ENCODE measurements around the gene IKBKE.

IKBKE gene

GRCh38 chr1:206503591-206504362 lies 33.5 kb downstream of the IKBKE start:
- H3K4me3 ChIP-seq (ENCODE audit: control insufficient read depth, low read depth, low read length): no peak overlapping the region

DNA sequence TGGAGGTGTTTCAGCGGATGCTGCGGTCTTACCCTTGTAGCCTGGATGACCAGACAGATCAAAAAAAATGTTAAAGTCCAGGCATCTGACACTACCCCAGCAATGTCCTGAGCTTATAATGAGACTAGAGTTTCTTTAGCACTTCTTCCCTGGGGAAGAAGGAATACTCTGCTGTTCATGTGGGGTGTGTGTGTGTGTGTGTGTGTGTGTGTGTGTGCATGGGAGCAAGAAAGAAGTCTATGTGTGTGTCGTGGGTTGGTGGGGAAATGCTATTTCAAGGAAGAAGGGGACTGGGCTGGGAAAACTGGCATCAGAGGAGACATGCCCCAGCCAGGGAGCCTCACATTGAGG lies 34.1 kb downstream of the IKBKE start:
- no peak overlapping the region for H3K4me3 ChIP-seq (ENCODE audit: control insufficient read depth, low read depth, low read length)
- TF ChIP-seq CTCF (conservative IDR thresholded peaks at IDR 0.05; ENCODE audit: control insufficient read depth, insufficient read depth, low read depth, low read length): no peak
- no peak for DNase-seq (ENCODE audit: low read depth)

More at GRCh38 chr1:206503591-206504362, 33.5 kb downstream of the IKBKE start:
- TF ChIP-seq CTCF (conservative IDR thresholded peaks at IDR 0.05; ENCODE audit: control insufficient read depth, insufficient read depth, low read depth, low read length): no peak
- peak; percentile 100 for DNase-seq (ENCODE audit: low read depth)

- peak; percentile 59 for DNase-seq (ENCODE audit: low read depth)
- H3K4me3 ChIP-seq (ENCODE audit: control insufficient read depth, low read depth, low read length): no peak overlapping the region
- peak; percentile 85 for TF ChIP-seq CTCF (conservative IDR thresholded peaks at IDR 0.05; ENCODE audit: control insufficient read depth, insufficient read depth, low read depth, low read length)
Measured at GRCh38 chr1:206505702-206506355, 35.6 kb downstream of the IKBKE start.

DNA sequence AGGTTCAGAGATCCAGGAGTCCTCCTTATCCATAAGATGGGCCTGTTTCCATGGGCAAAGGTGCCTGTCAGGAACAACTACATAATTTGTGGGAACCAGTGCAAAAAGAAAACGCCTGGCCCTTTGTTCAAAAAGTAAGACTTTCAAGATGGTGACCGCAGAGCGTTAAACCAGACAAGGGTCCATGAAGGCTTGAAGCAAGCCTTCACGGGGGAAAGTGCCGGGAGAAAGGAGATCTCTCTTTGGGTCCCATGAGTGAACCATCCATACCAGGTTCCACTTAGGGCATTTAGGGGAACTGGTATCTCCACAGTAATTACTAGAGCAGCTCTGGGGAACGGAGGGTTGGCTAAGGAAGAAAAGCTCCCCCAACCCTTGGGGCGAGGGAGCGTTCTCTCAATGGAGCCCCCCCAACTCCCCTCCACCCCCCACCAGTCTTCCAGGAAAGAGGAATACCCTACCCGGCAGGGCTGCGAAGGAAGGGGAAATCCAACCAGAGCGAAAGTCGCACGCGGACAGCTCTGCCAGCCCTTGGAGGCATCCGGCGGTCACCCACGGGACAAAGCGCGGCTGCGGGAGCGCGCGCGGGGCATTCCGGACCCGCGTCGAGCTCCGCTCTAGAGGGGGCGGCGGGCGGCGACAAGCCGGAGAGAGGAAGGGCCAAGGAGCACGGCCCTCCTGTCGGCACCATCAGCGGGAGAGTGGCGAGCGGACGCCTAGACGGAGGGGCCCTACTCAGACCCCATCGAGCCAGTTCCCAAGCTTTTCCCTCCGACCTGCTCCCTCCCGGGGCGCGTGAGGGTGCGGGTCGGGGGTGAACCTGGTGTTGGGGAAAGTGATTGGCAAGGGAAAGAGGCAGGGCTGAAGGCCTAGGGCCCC lies 36.4 kb downstream of the IKBKE start:
- TF ChIP-seq CTCF (conservative IDR thresholded peaks at IDR 0.05; ENCODE audit: control insufficient read depth, insufficient read depth, low read depth, low read length): no peak
- H3K4me3 ChIP-seq (ENCODE audit: control insufficient read depth, low read depth, low read length): peak overlapping the region; percentile 40
- DNase-seq (ENCODE audit: low read depth): no peak

DNA sequence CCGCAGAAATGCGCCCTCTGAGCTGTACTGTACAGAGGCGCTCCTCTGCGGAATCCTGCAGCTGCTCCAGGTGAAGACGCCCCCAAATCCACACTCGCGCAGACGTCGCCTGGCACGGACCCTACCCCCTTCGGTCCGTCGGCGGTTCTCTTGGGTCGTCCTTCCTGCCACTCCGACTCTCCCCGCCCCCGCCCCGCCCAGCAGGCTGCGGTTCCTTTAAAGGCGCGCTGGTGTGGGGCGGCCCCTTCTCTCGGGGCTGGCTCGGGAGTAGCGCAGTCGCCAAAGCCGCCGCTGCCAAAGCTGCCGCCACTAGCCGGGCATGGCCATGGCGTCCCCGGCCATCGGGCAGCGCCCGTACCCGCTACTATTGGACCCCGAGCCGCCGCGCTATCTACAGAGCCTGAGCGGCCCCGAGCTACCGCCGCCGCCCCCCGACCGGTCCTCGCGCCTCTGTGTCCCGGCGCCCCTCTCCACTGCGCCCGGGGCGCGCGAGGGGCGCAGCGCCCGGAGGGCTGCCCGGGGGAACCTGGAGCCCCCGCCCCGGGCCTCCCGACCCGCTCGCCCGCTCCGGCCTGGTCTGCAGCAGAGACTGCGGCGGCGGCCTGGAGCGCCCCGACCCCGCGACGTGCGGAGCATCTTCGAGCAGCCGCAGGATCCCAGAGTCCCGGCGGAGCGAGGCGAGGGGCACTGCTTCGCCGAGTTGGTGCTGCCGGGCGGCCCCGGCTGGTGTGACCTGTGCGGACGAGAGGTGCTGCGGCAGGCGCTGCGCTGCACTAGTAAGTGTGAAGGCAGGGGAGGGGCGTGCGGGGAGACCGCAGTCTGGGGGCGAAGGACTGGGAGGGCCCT lies 37.2 kb downstream of the IKBKE start, which contains the start of gene RASSF5:
RASSF5 (plus strand) TSS at position 248 of the 846 bp plus-strand sequence; CDS start at position 320, 72 bp downstream.
- no peak for TF ChIP-seq CTCF (conservative IDR thresholded peaks at IDR 0.05; ENCODE audit: control insufficient read depth, insufficient read depth, low read depth, low read length)
- no peak for DNase-seq (ENCODE audit: low read depth)
- H3K4me3 ChIP-seq (ENCODE audit: control insufficient read depth, low read depth, low read length): peak within 1 kb of the TSS; percentile 40
